ENCODE measurements around the gene PIGS.
"Not testable (repeated sequence)": the region's sequence is repeated elsewhere in the genome, so short reads cannot be mapped to it uniquely, and the experiment has no call there.

Gene PIGS

GRCh38 chr17:28571361-28572122, at the start of gene PIGS:
TSS of gene PIGS (minus strand) at chr17:28571524. CDS start at chr17:28571496, 28 bp downstream.
- FAIRE-seq, result peak; percentile 94

GRCh38 chr17:28620010-28620409, 48.7 kb upstream of the PIGS start:
- no peak for FAIRE-seq
- DNase-seq (ENCODE audit: extremely low spot score, insufficient read length, low read depth), result no peak

More at GRCh38 chr17:28571361-28572122, at the start of gene PIGS:
- DNase-seq (ENCODE audit: extremely low spot score, insufficient read length, low read depth), result peak; percentile 92

- no peak for FAIRE-seq
- DNase-seq (ENCODE audit: extremely low spot score, insufficient read length, low read depth), result no peak
Measured at GRCh38 chr17:28618464-28618863, 47.1 kb upstream of the PIGS start.

- FAIRE-seq, result no peak
- DNase-seq (ENCODE audit: extremely low spot score, insufficient read length, low read depth), result no peak
Measured at GRCh38 chr17:28616281-28616680, 45.0 kb upstream of the PIGS start.

- FAIRE-seq, result no peak
Measured at GRCh38 chr17:28615260-28615940, 44.1 kb upstream of the PIGS start.

GRCh38 chr17:28613931-28614381, 42.6 kb upstream of the PIGS start, which contains the start of gene RSKR:
TSS of gene RSKR (minus strand) at chr17:28614185. CDS start at chr17:28614161, 24 bp downstream.
- FAIRE-seq (no peak), DNase-seq (ENCODE audit: extremely low spot score, insufficient read length, low read depth) (no peak)

More at GRCh38 chr17:28615260-28615940, 44.1 kb upstream of the PIGS start:
- DNase-seq (ENCODE audit: extremely low spot score, insufficient read length, low read depth), result no peak

- DNase-seq (ENCODE audit: extremely low spot score, insufficient read length, low read depth), result no peak
- FAIRE-seq, result no peak
Measured at GRCh38 chr17:28612936-28613872, 41.9 kb upstream of the PIGS start.

GRCh38 chr17:28612531-28612930, 41.2 kb upstream of the PIGS start:
- FAIRE-seq (no peak), DNase-seq (ENCODE audit: extremely low spot score, insufficient read length, low read depth) (no peak)

GRCh38 chr17:28610376-28610775, 39.1 kb upstream of the PIGS start:
- FAIRE-seq (no peak), DNase-seq (ENCODE audit: extremely low spot score, insufficient read length, low read depth) (no peak)

- not testable (repeated sequence) for FAIRE-seq; DNase-seq (ENCODE audit: extremely low spot score, insufficient read length, low read depth)
Measured at GRCh38 chr17:28604031-28604430, 32.7 kb upstream of the PIGS start.

- DNase-seq (ENCODE audit: extremely low spot score, insufficient read length, low read depth) (peak; percentile 23), FAIRE-seq (peak; percentile 35)
Measured at GRCh38 chr17:28599311-28600184, 28.2 kb upstream of the PIGS start.

- peak; percentile 87 for FAIRE-seq
- peak; percentile 97 for DNase-seq (ENCODE audit: extremely low spot score, insufficient read length, low read depth)
Measured at GRCh38 chr17:28598799-28599310, 27.5 kb upstream of the PIGS start, which contains the start of gene SPAG5. TSS of gene SPAG5 (minus strand) at chr17:28599025. CDS start at chr17:28598946, 79 bp downstream.

- no peak for DNase-seq (ENCODE audit: extremely low spot score, insufficient read length, low read depth)
- FAIRE-seq, result no peak
Measured at GRCh38 chr17:28598389-28598788, 27.1 kb upstream of the PIGS start.

GRCh38 chr17:28597606-28598383, 26.5 kb upstream of the PIGS start:
- FAIRE-seq (no peak), DNase-seq (ENCODE audit: extremely low spot score, insufficient read length, low read depth) (no peak)

GRCh38 chr17:28592260-28592659, 20.9 kb upstream of the PIGS start:
- FAIRE-seq (peak; percentile 12), DNase-seq (ENCODE audit: extremely low spot score, insufficient read length, low read depth) (no peak)

- DNase-seq (ENCODE audit: extremely low spot score, insufficient read length, low read depth) (no peak), FAIRE-seq (no peak)
Measured at GRCh38 chr17:28585851-28586250, 14.5 kb upstream of the PIGS start.

- FAIRE-seq (no peak), DNase-seq (ENCODE audit: extremely low spot score, insufficient read length, low read depth) (no peak)
Measured at GRCh38 chr17:28584434-28584833, 13.1 kb upstream of the PIGS start.

- FAIRE-seq, result no peak
- no peak for DNase-seq (ENCODE audit: extremely low spot score, insufficient read length, low read depth)
Measured at GRCh38 chr17:28582513-28582912, 11.2 kb upstream of the PIGS start.

Measured in GM18507 (cell line).